ENCODE data around the gene HDAC1. TPM values are rescaled to one million over a fixed set of nuclear protein-coding genes. Genes with fewer than 3 reads are reported as not detected.

HDAC1 gene
- total and polyA plus RNA-seq, 2 experiments from 2014 or later = 76.9 to 96.8 TPM

- no peak for TF ChIP-seq CTCF (IDR thresholded peaks at IDR 0.05; ENCODE audit: low read depth, low read length)
- Histone ChIP-seq H3K27me3 (no peaks in the 10 kb centered on the region), H3K27ac (no peak overlapping the region), H3K9me3 (ENCODE audit: low read depth) (no peaks in the 10 kb centered on the region), H3K4me3 (no peak overlapping the region), H3K4me1 (ENCODE audit: low read depth) (peaks cover 7% of the 10 kb centered on the region), H3K36me3 (peaks cover 9% of the 10 kb centered on the region)
- peak in 1 of 2 donors; percentile 77 for DNase-seq (ENCODE audit: low read depth in 1 of 2, low spot score in 1 of 2)
Observed at GRCh38 chr1:32336963-32337675, 45.2 kb downstream of the HDAC1 start.

- DNase-seq (ENCODE audit: low read depth in 1 of 2, low spot score in 1 of 2) = peak in 1 of 2 donors; percentile 84
- Histone ChIP-seq H3K9me3 (ENCODE audit: low read depth) (no peaks in the 10 kb centered on the region), H3K4me1 (ENCODE audit: low read depth) (peaks cover 7% of the 10 kb centered on the region), H3K4me3 (no peak overlapping the region), H3K36me3 (peaks cover 6% of the 10 kb centered on the region), H3K27ac (no peak overlapping the region), H3K27me3 (no peaks in the 10 kb centered on the region)
- no peak for TF ChIP-seq CTCF (IDR thresholded peaks at IDR 0.05; ENCODE audit: low read depth, low read length)
Observed at GRCh38 chr1:32337855-32338636, 46.2 kb downstream of the HDAC1 start.

GRCh38 chr1:32338637-32339145 is 46.8 kb downstream of the HDAC1 start:
- Histone ChIP-seq H3K4me3 (no peak overlapping the region), H3K36me3 (peaks cover under 1% of the 10 kb centered on the region), H3K9me3 (ENCODE audit: low read depth) (no peaks in the 10 kb centered on the region), H3K4me1 (ENCODE audit: low read depth) (peaks cover 7% of the 10 kb centered on the region), H3K27me3 (no peaks in the 10 kb centered on the region), H3K27ac (no peak overlapping the region)
- DNase-seq (ENCODE audit: low read depth in 1 of 2, low spot score in 1 of 2) = no peak
- TF ChIP-seq CTCF (IDR thresholded peaks at IDR 0.05; ENCODE audit: low read depth, low read length) = no peak

GRCh38 chr1:32339363-32339978 is 47.6 kb downstream of the HDAC1 start:
- Histone ChIP-seq H3K4me3 (no peak overlapping the region), H3K4me1 (ENCODE audit: low read depth) (peaks cover 3% of the 10 kb centered on the region), H3K9me3 (ENCODE audit: low read depth) (no peaks in the 10 kb centered on the region), H3K27ac (no peak overlapping the region), H3K36me3 (no peaks in the 10 kb centered on the region), H3K27me3 (no peaks in the 10 kb centered on the region)
- TF ChIP-seq CTCF (IDR thresholded peaks at IDR 0.05; ENCODE audit: low read depth, low read length) = no peak
- peak in 1 of 2 donors; percentile 67 for DNase-seq (ENCODE audit: low read depth in 1 of 2, low spot score in 1 of 2)

- no peaks in the 10 kb centered on the region for H3K36me3 ChIP-seq
- H3K9me3 ChIP-seq (ENCODE audit: low read depth) = no peaks in the 10 kb centered on the region
- no peak for DNase-seq (ENCODE audit: low read depth in 1 of 2, low spot score in 1 of 2)
- H3K27ac ChIP-seq = no peak overlapping the region
- H3K27me3 ChIP-seq = no peaks in the 10 kb centered on the region
- no peak for TF ChIP-seq CTCF (IDR thresholded peaks at IDR 0.05; ENCODE audit: low read depth, low read length)
- H3K4me3 ChIP-seq = no peak overlapping the region
- H3K4me1 ChIP-seq (ENCODE audit: low read depth) = peaks cover 2% of the 10 kb centered on the region
Observed at GRCh38 chr1:32341186-32341757, 49.4 kb downstream of the HDAC1 start.

Data from cardiac muscle cell (in vitro differentiated cells and primary cell).